Glutamatergic neuron (in vitro differentiated cells): ENCODE results near the gene SYT1. TPM values are rescaled to one million over a fixed set of nuclear protein-coding genes. Genes with fewer than 3 reads are reported as not detected.
A peak's percentile ranks its signal among the peaks of the same experiment; 100 is the strongest.

Source experiments
- DNase-seq: peaks from one replicate; pipeline ENCODE4 v3.0.0; 2022
- H3K27ac Mint-ChIP-seq: one replicate; pipeline ENCODE4 v1.8.0; 2020; ENCODE audit warnings: mild to moderate bottlenecking, mixed read lengths, inconsistent platforms; ENCODE audit not compliant: unreplicated experiment
- H3K27me3 Mint-ChIP-seq: one replicate; pipeline ENCODE4 v1.8.0; 2020; ENCODE audit warnings: mild to moderate bottlenecking, moderate library complexity, mixed read lengths, inconsistent platforms; ENCODE audit not compliant: unreplicated experiment
- H3K36me3 Mint-ChIP-seq: one replicate; pipeline ENCODE4 v1.8.0; 2020; ENCODE audit warnings: mild to moderate bottlenecking, mixed read lengths, inconsistent platforms; ENCODE audit not compliant: unreplicated experiment
- H3K4me1 Mint-ChIP-seq: one replicate; pipeline ENCODE4 v1.8.0; 2020; ENCODE audit warnings: mild to moderate bottlenecking, low read depth, mixed read lengths, inconsistent platforms; ENCODE audit not compliant: unreplicated experiment
- H3K4me3 Mint-ChIP-seq: one replicate; pipeline ENCODE4 v1.8.0; 2020; ENCODE audit warnings: mild to moderate bottlenecking, mixed read lengths, inconsistent platforms; ENCODE audit not compliant: unreplicated experiment
- H3K9me3 Mint-ChIP-seq: one replicate; pipeline ENCODE4 v1.8.0; 2020; ENCODE audit warnings: mild to moderate bottlenecking, moderate library complexity, mixed read lengths, inconsistent platforms; ENCODE audit not compliant: unreplicated experiment
- CTCF ChIP-seq: fragments of 200-600 bp; sonication (generic); IDR thresholded peaks from one replicate; pipeline ENCODE4 v1.5.0; 2021; ENCODE audit not compliant: partially characterized antibody, unreplicated experiment
- total RNA-seq: library from RNA; stranded (reverse); fragmentation: NEBNext Ultra II Directional; extraction: Animal tissue kit (Norgen Biotek cat#: 25700); gene quantifications from one replicate; pipeline ENCODE4 v1.2.1, GENCODE V29; 2021; ENCODE audit not compliant: unreplicated experiment

The SYT1 gene
- total RNA-seq, 1 donor from 2014 or later, result 155 TPM

GRCh38 chr12:78970041-78970440, 105.5 kb downstream of the SYT1 start:
- Mint-ChIP-seq H3K27me3 (no peaks in the 10 kb centered on the region), H3K4me1 (no peaks in the 10 kb centered on the region), H3K4me3 (no peak overlapping the region), H3K9me3 (no peaks in the 10 kb centered on the region), H3K36me3 (no peaks in the 10 kb centered on the region), H3K27ac (no peak overlapping the region)
- DNase-seq, result no peak
- no peak for TF ChIP-seq CTCF

DNA sequence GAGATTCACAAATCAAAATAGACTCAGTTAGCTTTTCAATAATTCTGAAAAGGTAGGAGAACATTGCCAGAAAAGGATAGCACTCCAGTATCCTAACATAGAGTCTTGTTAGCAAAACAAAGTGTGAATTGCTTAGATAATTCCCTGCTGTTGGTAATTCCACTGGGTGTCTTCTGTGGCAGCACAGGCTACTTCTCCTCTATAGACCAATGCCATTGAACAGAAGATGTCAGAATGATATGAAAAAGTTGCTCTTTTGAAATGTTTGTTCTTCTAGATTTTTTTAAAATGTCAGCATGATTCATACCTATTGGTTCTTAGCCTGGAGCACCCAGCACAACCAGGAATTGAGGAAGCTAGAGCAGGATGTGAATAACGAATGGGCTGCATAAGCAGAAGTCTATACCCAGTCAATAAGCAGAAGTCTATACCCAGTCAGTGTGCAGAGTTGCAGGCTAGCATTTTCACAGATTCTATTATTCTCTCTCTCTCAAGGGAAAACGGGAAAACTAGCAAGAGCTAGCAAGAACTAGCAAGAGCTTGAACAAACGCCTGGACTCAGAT, 112.8 kb downstream of the SYT1 start:
- Mint-ChIP-seq H3K4me3 (no peak overlapping the region), H3K27me3 (no peaks in the 10 kb centered on the region), H3K9me3 (no peaks in the 10 kb centered on the region), H3K4me1 (peaks cover 17% of the 10 kb centered on the region), H3K27ac (peak overlapping the region; percentile 11), H3K36me3 (no peaks in the 10 kb centered on the region)
- TF ChIP-seq CTCF, result no peak
- no peak for DNase-seq

- H3K4me1 Mint-ChIP-seq, result peaks cover 7% of the 10 kb centered on the region
- H3K27me3 Mint-ChIP-seq, result peaks cover 3% of the 10 kb centered on the region
- no peak for DNase-seq
- TF ChIP-seq CTCF, result no peak
- H3K9me3 Mint-ChIP-seq, result no peaks in the 10 kb centered on the region
- H3K36me3 Mint-ChIP-seq, result no peaks in the 10 kb centered on the region
- H3K4me3 Mint-ChIP-seq, result no peak overlapping the region
- no peak overlapping the region for H3K27ac Mint-ChIP-seq
Measured at GRCh38 chr12:78994168-78994791, 129.7 kb downstream of the SYT1 start.

- H3K36me3 Mint-ChIP-seq, result no peaks in the 10 kb centered on the region
- H3K4me1 Mint-ChIP-seq, result peaks cover 13% of the 10 kb centered on the region
- no peaks in the 10 kb centered on the region for H3K9me3 Mint-ChIP-seq
- no peak overlapping the region for H3K4me3 Mint-ChIP-seq
- DNase-seq, result no peak
- TF ChIP-seq CTCF, result no peak
- peaks cover 3% of the 10 kb centered on the region for H3K27me3 Mint-ChIP-seq
- no peak overlapping the region for H3K27ac Mint-ChIP-seq
Measured at GRCh38 chr12:79000501-79000900, 135.9 kb downstream of the SYT1 start.

DNA sequence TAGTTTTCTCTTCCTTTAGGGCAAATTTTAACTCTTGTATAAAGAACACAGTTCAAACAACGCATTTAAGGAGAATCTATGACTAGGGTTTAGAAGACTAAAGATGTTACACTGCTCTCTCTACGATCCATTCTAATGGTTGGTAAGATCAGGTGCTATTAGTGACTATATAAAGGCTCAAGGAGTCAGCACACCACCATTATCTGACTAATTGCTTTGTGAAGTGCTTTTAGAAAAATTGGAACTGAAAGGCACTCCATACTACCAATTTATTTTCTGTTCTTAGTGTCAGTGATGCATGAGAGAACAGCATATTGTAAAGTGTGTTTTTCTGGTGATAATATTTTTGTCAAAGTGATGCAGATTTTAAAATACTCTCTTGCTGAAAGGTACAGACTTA, 136.8 kb downstream of the SYT1 start:
- peaks cover 3% of the 10 kb centered on the region for H3K27me3 Mint-ChIP-seq
- H3K9me3 Mint-ChIP-seq, result no peaks in the 10 kb centered on the region
- no peak overlapping the region for H3K4me3 Mint-ChIP-seq
- peak overlapping the region; percentile 2 for H3K27ac Mint-ChIP-seq
- no peaks in the 10 kb centered on the region for H3K36me3 Mint-ChIP-seq
- no peak for DNase-seq
- H3K4me1 Mint-ChIP-seq, result peaks cover 17% of the 10 kb centered on the region
- TF ChIP-seq CTCF, result no peak
